ENCODE results near the gene EIF2AK3.
"Not testable (repeated sequence)": the region's sequence is repeated elsewhere in the genome, so short reads cannot be mapped to it uniquely, and the experiment has no call there.

The EIF2AK3 gene

DNA sequence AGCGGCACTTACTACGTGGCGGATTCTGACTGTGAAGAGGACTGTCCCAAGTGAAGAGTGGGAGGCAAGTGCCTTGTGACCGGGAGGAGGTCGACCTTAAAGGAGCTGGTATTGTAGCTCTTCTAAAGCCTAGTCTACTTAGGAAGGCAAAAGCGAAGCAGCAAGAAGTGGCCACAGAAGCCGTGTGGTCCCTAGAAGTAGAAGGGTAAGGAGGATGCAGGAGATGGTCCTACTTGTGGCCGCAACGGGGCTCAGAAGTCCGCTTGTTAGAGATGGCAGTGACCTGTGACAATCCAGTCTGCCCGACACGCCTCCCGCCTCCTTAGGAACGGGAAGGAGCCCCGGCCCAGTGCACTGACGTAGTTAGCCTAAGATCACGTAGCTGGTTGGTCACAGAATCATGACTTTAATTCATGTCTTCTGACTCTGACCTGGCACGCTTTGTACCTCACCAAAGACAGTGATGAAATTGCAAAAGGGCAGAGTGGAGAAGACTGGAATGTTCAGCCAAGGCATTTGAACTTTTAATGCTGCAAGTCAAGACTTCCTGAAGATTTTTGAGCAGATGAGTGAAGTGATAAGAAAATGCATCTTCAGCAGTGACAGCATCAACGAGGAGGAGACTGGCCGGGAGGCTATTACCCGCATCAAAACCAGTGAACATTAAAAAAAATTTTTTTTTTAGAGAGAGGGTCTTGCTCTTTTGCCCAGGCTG lies 749 bp upstream of the EIF2AK3 start:
- ATAC-seq, result peak; percentile 69
- TF ChIP-seq ISL1 (CRISPR knock-in tag; IDR thresholded peaks at IDR 0.05) (0 out of 2 replicates have a peak, but pooled peaks have one; percentile 7), PATZ1 (CRISPR knock-in tag; IDR thresholded peaks at IDR 0.05; ENCODE audit: borderline replicate concordance) (no peak)
- TF ChIP-seq, protein P1, sequence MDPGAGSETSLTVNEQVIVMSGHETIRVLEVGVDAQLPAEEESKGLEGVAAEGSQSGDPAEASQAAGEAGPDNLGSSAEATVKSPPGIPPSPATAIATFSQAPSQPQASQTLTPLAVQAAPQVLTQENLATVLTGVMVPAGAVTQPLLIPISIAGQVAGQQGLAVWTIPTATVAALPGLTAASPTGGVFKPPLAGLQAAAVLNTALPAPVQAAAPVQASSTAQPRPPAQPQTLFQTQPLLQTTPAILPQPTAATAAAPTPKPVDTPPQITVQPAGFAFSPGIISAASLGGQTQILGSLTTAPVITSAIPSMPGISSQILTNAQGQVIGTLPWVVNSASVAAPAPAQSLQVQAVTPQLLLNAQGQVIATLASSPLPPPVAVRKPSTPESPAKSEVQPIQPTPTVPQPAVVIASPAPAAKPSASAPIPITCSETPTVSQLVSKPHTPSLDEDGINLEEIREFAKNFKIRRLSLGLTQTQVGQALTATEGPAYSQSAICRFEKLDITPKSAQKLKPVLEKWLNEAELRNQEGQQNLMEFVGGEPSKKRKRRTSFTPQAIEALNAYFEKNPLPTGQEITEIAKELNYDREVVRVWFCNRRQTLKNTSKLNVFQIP (CRISPR knock-in tag; IDR thresholded peaks at IDR 0.05; ENCODE audit: borderline replicate concordance, low read depth), result peak; percentile 22; the same call in 1 of the 2 replicates

DNA sequence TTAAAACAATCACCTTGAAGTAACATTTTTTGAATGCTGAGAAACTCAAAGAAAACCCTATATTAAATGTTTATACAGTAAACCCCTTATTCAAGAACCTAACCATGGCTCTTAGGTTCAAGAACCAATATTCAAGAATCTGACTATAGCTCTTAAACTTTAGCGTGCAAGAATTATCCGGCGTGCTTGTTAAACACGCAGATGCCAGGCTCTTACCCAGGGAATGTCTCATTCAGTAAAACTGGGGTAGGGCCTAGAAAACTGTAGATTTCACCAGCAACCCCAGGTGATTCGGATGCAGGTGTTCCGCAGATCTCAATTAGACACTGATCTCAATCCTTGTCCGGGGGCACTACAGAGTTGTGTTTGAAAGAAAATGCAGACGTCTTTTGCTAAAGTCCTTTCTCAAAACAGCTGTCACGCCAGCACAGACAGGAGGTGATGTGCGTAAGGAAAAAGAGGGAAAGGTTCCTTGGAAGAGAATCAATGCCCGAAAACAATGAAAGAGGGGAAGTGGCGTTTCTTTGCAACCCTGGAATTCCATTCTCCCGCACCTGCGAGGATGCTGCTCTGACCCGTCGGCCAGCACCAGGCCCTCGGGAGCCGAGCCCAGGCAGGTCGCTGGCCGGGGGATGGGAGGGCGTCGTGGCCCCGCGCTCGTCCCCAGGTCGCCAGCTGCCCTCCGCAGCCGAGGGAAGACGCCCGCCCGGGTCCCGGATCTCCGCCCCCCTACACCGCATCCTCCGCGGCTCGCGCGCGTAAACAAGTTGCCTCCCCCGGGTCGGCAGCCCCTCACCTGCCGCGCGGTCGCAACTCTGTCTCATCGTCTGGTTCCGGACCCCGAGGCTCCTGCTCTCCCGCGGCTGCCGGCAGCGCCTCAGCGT lies 851 bp downstream of the EIF2AK3 start:
- TF ChIP-seq ISL1 (CRISPR knock-in tag; IDR thresholded peaks at IDR 0.05) (no peak), GLIS3 (CRISPR knock-in tag; IDR thresholded peaks at IDR 0.05) (no peak), ZFP3 (CRISPR knock-in tag; IDR thresholded peaks at IDR 0.05) (no peak), ESRRG (CRISPR knock-in tag; IDR thresholded peaks at IDR 0.05) (no peak), TCF4 (CRISPR knock-in tag; IDR thresholded peaks at IDR 0.05; ENCODE audit: borderline replicate concordance) (no peak), ZC3H10 (CRISPR knock-in tag; IDR thresholded peaks at IDR 0.05) (no peak), ZFP30 (CRISPR knock-in tag; IDR thresholded peaks at IDR 0.05) (no peak), SNAI2 (CRISPR knock-in tag; IDR thresholded peaks at IDR 0.05) (no peak), ZNF565 (CRISPR knock-in tag; conservative IDR thresholded peaks at IDR 0.05; ENCODE audit: low read depth) (no peak), CSDC2 (CRISPR knock-in tag; IDR thresholded peaks at IDR 0.05) (no peak), BACH2 (CRISPR knock-in tag; IDR thresholded peaks at IDR 0.05; ENCODE audit: borderline replicate concordance) (no peak), ARNTL (CRISPR knock-in tag; IDR thresholded peaks at IDR 0.05; ENCODE audit: borderline replicate concordance, low read depth) (no peak), ZNF70 (CRISPR knock-in tag; IDR thresholded peaks at IDR 0.05) (no peak), PPARA (CRISPR knock-in tag; IDR thresholded peaks at IDR 0.05; ENCODE audit: borderline replicate concordance) (no peak)
- TF ChIP-seq, protein P1 (CRISPR knock-in tag; IDR thresholded peaks at IDR 0.05; ENCODE audit: borderline replicate concordance, low read depth), result no peak
- ATAC-seq, result no peak

- TF ChIP-seq ZNF8 (CRISPR knock-in tag; IDR thresholded peaks at IDR 0.05) (no peak), ZC3H10 (CRISPR knock-in tag; IDR thresholded peaks at IDR 0.05) (no peak), ESRRG (CRISPR knock-in tag; IDR thresholded peaks at IDR 0.05) (no peak), PPARA (CRISPR knock-in tag; IDR thresholded peaks at IDR 0.05; ENCODE audit: borderline replicate concordance) (no peak), CSDC2 (CRISPR knock-in tag; IDR thresholded peaks at IDR 0.05) (no peak), ZFP3 (CRISPR knock-in tag; IDR thresholded peaks at IDR 0.05) (no peak), ZNF70 (CRISPR knock-in tag; IDR thresholded peaks at IDR 0.05) (no peak)
- no peak for ATAC-seq
Measured at GRCh38 chr2:88624477-88624876, 2.8 kb downstream of the EIF2AK3 start.

DNA sequence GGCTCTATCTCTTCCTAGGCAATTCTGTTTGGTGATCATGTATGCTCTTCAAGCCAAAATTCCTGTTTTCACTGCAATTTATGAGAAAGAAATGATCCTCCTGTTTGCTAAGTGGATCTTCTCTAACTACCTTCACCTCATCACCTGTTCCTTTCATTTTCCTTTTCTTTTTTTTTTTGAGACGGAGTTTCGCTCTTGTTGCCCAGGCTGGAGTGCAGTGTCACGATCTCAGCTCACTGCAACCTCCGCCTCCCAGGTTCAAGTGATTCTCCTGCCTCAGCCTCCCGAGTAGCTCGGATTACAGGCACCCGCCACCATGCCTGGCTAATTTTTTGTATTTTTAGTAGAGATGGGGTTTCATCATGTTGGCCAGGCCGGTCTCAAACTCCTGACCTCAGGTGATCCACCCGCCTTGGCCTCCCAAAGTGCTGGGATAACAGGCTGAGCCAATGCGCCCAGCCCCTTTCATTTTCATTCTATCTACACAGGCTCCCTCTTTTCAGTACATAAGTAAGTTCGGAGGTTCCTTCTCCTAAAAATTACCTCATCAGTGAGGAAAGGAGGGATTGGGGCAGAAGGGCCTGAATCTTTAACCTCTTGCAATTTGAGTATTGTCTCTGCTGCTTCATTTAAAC lies 3.3 kb downstream of the EIF2AK3 start:
- ATAC-seq, result not testable (repeated sequence)

DNA sequence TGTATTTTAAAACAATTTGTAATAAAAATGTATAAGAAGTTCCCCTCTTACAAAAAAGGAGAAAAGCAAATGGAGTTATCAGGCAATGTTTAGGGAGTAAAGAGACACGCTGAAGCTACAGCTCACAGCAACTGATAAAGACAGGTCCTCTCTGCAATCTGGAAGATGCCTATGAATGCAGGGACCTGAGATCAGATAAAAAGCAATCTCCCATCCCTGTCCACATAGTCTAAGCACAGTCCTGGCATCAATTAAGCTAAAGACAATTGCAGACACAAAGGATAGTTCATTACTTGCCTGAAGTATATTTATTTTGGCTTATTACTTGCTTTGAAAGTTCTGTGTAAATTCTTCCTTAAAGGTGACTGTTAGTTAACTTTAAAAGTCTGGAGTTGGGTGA lies 5.0 kb downstream of the EIF2AK3 start:
- ATAC-seq, result no peak
- peak; percentile 54 for TF ChIP-seq ISL1 (CRISPR knock-in tag; IDR thresholded peaks at IDR 0.05)
- 0 out of 2 replicates have a peak, but pooled peaks have one; percentile 29 for TF ChIP-seq ZFP3 (CRISPR knock-in tag; IDR thresholded peaks at IDR 0.05)
- no peak for TF ChIP-seq ESRRG (CRISPR knock-in tag; IDR thresholded peaks at IDR 0.05)
- peak; percentile 46; the same call in 1 of the 2 replicates for TF ChIP-seq TCF4 (CRISPR knock-in tag; IDR thresholded peaks at IDR 0.05; ENCODE audit: borderline replicate concordance)
- TF ChIP-seq ZFP30 (CRISPR knock-in tag; IDR thresholded peaks at IDR 0.05), result no peak
- TF ChIP-seq TOX (CRISPR knock-in tag; IDR thresholded peaks at IDR 0.05; ENCODE audit: borderline replicate concordance), result no peak
- TF ChIP-seq PATZ1 (CRISPR knock-in tag; IDR thresholded peaks at IDR 0.05; ENCODE audit: borderline replicate concordance), result no peak
- TF ChIP-seq TSHZ2 (CRISPR knock-in tag; IDR thresholded peaks at IDR 0.05), result 0 out of 2 replicates have a peak, but pooled peaks have one; percentile 55
